HG03342 (cell line): Measurements from ENCODE around the gene FBXO5.
"Not testable (repeated sequence)": the region's sequence is repeated elsewhere in the genome, so short reads cannot be mapped to it uniquely, and the experiment has no call there.

Experiments used
- ATAC-seq: cut with Tn5 transposase; IDR thresholded peaks from one replicate; pipeline ENCODE4 v1.9.1; 2021; ENCODE audit warnings: mild to moderate bottlenecking, moderate library complexity; ENCODE audit not compliant: unreplicated experiment

FBXO5 gene

GRCh38 chr6:152982904-152983636, at the start of gene FBXO5:
Gene FBXO5, minus strand, starts transcription at chr6:152983041. Its CDS starts 82 bp downstream, at chr6:152982959.
- ATAC-seq = peak; percentile 85

GRCh38 chr6:153032255-153032882, 49.5 kb upstream of the FBXO5 start:
- ATAC-seq = no peak

- no peak for ATAC-seq
These were observed 48.6 kb upstream of the FBXO5 start for GRCh38 chr6:153031335-153031955.

GRCh38 chr6:153028963-153029362, 46.1 kb upstream of the FBXO5 start:
- no peak for ATAC-seq

- no peak for ATAC-seq
These were observed 45.4 kb upstream of the FBXO5 start for GRCh38 chr6:153028286-153028685.

- ATAC-seq = no peak
These were observed 44.6 kb upstream of the FBXO5 start for GRCh38 chr6:153027480-153027879.

GRCh38 chr6:153024709-153025017, 41.8 kb upstream of the FBXO5 start:
- ATAC-seq = no peak

GRCh38 chr6:153023977-153024708, 41.3 kb upstream of the FBXO5 start:
- ATAC-seq = peak; percentile 99

- ATAC-seq = no peak
These were observed 35.5 kb upstream of the FBXO5 start for GRCh38 chr6:153018355-153018754.

- no peak for ATAC-seq
These were observed 34.0 kb upstream of the FBXO5 start for GRCh38 chr6:153016846-153017245.

- no peak for ATAC-seq
These were observed 32.3 kb upstream of the FBXO5 start for GRCh38 chr6:153015094-153015640.

GRCh38 chr6:153013438-153013837, 30.6 kb upstream of the FBXO5 start:
- ATAC-seq = no peak

- ATAC-seq = no peak
These were observed 30.0 kb upstream of the FBXO5 start for GRCh38 chr6:153012856-153013255.

- ATAC-seq = peak; percentile 1
These were observed 20.5 kb upstream of the FBXO5 start for GRCh38 chr6:153003366-153003690.

- ATAC-seq = peak; percentile 93
These were observed 19.9 kb upstream of the FBXO5 start, which contains the start of gene MTRF1L for GRCh38 chr6:153002613-153003365. Gene MTRF1L, minus strand, starts transcription at chr6:153002709. Its CDS starts 24 bp downstream, at chr6:153002685.

GRCh38 chr6:153001767-153002612, 19.1 kb upstream of the FBXO5 start:
- peak; percentile 15 for ATAC-seq

- ATAC-seq = not testable (repeated sequence)
These were observed 17.9 kb upstream of the FBXO5 start for GRCh38 chr6:153000790-153001189.

- no peak for ATAC-seq
These were observed 17.4 kb upstream of the FBXO5 start for GRCh38 chr6:153000243-153000642.

- not testable (repeated sequence) for ATAC-seq
These were observed 16.7 kb upstream of the FBXO5 start for GRCh38 chr6:152999538-152999937.

- no peak for ATAC-seq
These were observed 11.0 kb upstream of the FBXO5 start for GRCh38 chr6:152993847-152994246.
